Activated B cell treated with CpG ODN at 0.5 μM for 24 hours (primary cell): ENCODE results near the gene KLRF2. TPM values are rescaled to one million over a fixed set of nuclear protein-coding genes. Genes with fewer than 3 reads are reported as not detected.

Source experiments
- ATAC-seq: fragments of 200-7000 bp; cut with Tn5 transposase; one replicate; pipeline ENCODE4 v1.10.0; 2021; ENCODE audit warnings: low read depth, mild to moderate bottlenecking, moderate library complexity
- CTCF ChIA-PET: fragments of 350-600 bp; sonication (Branson Sonifier 250); formaldehyde crosslinking; loops from one replicate; lab custom pipeline; 2021; ENCODE audit warnings: antibody characterized with exemption; lab: Charles Lee
- POLR2A ChIA-PET: fragments of 350-600 bp; sonication (Branson Sonifier 250); formaldehyde crosslinking; loops from one replicate; lab custom pipeline; 2021; ENCODE audit warnings: antibody characterized with exemption; lab: Charles Lee
- DNase-seq: peaks from one replicate; pipeline ENCODE4 v3.0.0; 2022
- H3K27ac Mint-ChIP-seq: one replicate; pipeline ENCODE4 v1.8.0; 2020; ENCODE audit warnings: mixed read lengths
- H3K27me3 Mint-ChIP-seq: one replicate; pipeline ENCODE4 v1.8.0; 2021; ENCODE audit warnings: mixed read lengths
- H3K36me3 Mint-ChIP-seq: one replicate; pipeline ENCODE4 v1.8.0; 2021; ENCODE audit warnings: low read depth, mixed read lengths
- H3K4me1 Mint-ChIP-seq: one replicate; pipeline ENCODE4 v1.8.0; 2021; ENCODE audit warnings: mixed read lengths
- H3K4me3 Mint-ChIP-seq: one replicate; pipeline ENCODE4 v1.8.0; 2020; ENCODE audit warnings: mild to moderate bottlenecking, mixed read lengths
- H3K9me3 Mint-ChIP-seq: one replicate; pipeline ENCODE4 v1.8.0; 2020; ENCODE audit warnings: mixed read lengths
- CTCF ChIP-seq: fragments of 200-600 bp; IDR thresholded peaks from one replicate; pipeline ENCODE4 v1.8.0; 2022; ENCODE audit warnings: antibody characterized with exemption, mild to moderate bottlenecking
- intact Hi-C: fragments of 100-400 bp; cut with micrococcal nuclease; formaldehyde crosslinking; loops from one replicate; pipeline ENCODE4 v1.15.1; 2024
- total RNA-seq: library from RNA; stranded (reverse); gene quantifications from 2 replicates; pipeline ENCODE4 v1.2.3, GENCODE V29; 2022

KLRF2 gene
- total RNA-seq, 1 donor from 2014 or later = not detected

- Mint-ChIP-seq H3K27ac (no peak overlapping the region), H3K4me1 (peaks cover 2% of the 10 kb centered on the region), H3K9me3 (peaks cover 5% of the 10 kb centered on the region), H3K4me3 (no peak overlapping the region), H3K27me3 (no peaks in the 10 kb centered on the region), H3K36me3 (peaks cover 55% of the 10 kb centered on the region)
- TF ChIP-seq CTCF = no peak
- no peak for ATAC-seq
- intact Hi-C loops = no loop called here
- no peak for DNase-seq
- POLR2A ChIA-PET = no interaction called here
- CTCF ChIA-PET = interaction anchor here (0.6 kb wide), 1 partner anchor 22 kb away, joined by 3 read pairs; no protein-coding TSS in a partner anchor
Observed at GRCh38 chr12:9851927-9852326, 29.4 kb upstream of the KLRF2 start.

DNA sequence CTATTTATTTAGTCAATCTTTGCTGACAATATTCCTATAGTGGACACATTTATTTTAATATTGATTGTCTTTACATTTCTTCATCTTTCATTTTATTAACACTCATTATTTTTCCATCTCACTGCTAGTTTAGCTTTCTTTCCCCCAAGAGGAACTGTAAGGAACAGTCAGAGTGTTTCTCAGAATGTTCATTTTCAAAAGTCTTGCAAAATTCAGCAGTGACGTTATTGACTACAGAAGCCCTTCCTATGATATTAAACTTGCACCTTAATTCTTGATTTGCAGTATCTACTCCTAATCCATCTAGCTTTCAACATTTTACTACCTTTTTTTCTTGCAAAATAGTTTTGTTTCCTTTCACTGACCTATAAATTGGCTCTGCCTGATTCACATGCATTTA, 25.1 kb upstream of the KLRF2 start:
- H3K4me1 Mint-ChIP-seq = peaks cover 5% of the 10 kb centered on the region
- ChIA-PET POLR2A (no interaction called here), CTCF (no interaction called here)
- ATAC-seq (no peak), DNase-seq (no peak)
- H3K4me3 Mint-ChIP-seq = no peak overlapping the region
- peaks cover 69% of the 10 kb centered on the region for H3K36me3 Mint-ChIP-seq
- intact Hi-C loops = no loop called here
- H3K27me3 Mint-ChIP-seq = no peaks in the 10 kb centered on the region
- no peaks in the 10 kb centered on the region for H3K9me3 Mint-ChIP-seq
- H3K27ac Mint-ChIP-seq = no peak overlapping the region
- TF ChIP-seq CTCF = no peak

GRCh38 chr12:9856894-9857293, 24.4 kb upstream of the KLRF2 start:
- POLR2A ChIA-PET = no interaction called here
- DNase-seq (no peak), ATAC-seq (no peak)
- CTCF ChIA-PET = no interaction called here
- H3K9me3 Mint-ChIP-seq = no peaks in the 10 kb centered on the region
- peaks cover 6% of the 10 kb centered on the region for H3K4me1 Mint-ChIP-seq
- no peak for TF ChIP-seq CTCF
- H3K36me3 Mint-ChIP-seq = peaks cover 65% of the 10 kb centered on the region
- intact Hi-C loops = no loop called here
- H3K4me3 Mint-ChIP-seq = no peak overlapping the region
- no peaks in the 10 kb centered on the region for H3K27me3 Mint-ChIP-seq
- H3K27ac Mint-ChIP-seq = no peak overlapping the region

GRCh38 chr12:9858135-9858534, 23.2 kb upstream of the KLRF2 start:
- ChIA-PET POLR2A (no interaction called here), CTCF (no interaction called here)
- intact Hi-C loops = no loop called here
- Mint-ChIP-seq H3K27me3 (no peaks in the 10 kb centered on the region), H3K4me3 (no peak overlapping the region), H3K36me3 (peaks cover 62% of the 10 kb centered on the region), H3K4me1 (peaks cover 13% of the 10 kb centered on the region), H3K9me3 (peaks cover under 1% of the 10 kb centered on the region), H3K27ac (no peak overlapping the region)
- TF ChIP-seq CTCF = no peak
- DNase-seq (no peak), ATAC-seq (no peak)

GRCh38 chr12:9864913-9865675, 16.2 kb upstream of the KLRF2 start:
- POLR2A ChIA-PET = interaction anchor here (0.7 kb wide), 2 partner anchors 161 to 191 kb away, joined by 6 to 9 read pairs; no protein-coding TSS in a partner anchor
- no peak for TF ChIP-seq CTCF
- DNase-seq = no peak

More at GRCh38 chr12:9864913-9865675, 16.2 kb upstream of the KLRF2 start:
- peak; percentile 13 for ATAC-seq
- Mint-ChIP-seq H3K36me3 (peaks cover 37% of the 10 kb centered on the region), H3K9me3 (peaks cover 13% of the 10 kb centered on the region), H3K4me3 (peak overlapping the region; percentile 74), H3K27me3 (no peaks in the 10 kb centered on the region), H3K27ac (peak overlapping the region; percentile 68), H3K4me1 (peaks cover 41% of the 10 kb centered on the region)
- CTCF ChIA-PET = no interaction called here
- intact Hi-C loops = loop anchor here (5.0 kb wide), 4 partner anchors 53 to 747 kb away; partner anchors contain the start of gene MAGOHB
